GM12872 (cell line): ENCODE data around the gene USP6.

Experiments used
- CTCF ChIP-seq: IDR thresholded peaks from 3 replicates; pipeline ENCODE4 v1.5.1; 2011; ENCODE audit warnings: low read depth, mild to moderate bottlenecking, low read length, moderate library complexity; ENCODE audit not compliant: insufficient read depth

Gene USP6

GRCh38 chr17:5210614-5211252 lies 94.9 kb downstream of the USP6 start:
- TF ChIP-seq CTCF = no peak

GRCh38 chr17:5211458-5211857 lies 95.6 kb downstream of the USP6 start:
- no peak for TF ChIP-seq CTCF

- TF ChIP-seq CTCF = no peak
Measured at GRCh38 chr17:5219536-5219935, 103.7 kb downstream of the USP6 start.

- no peak for TF ChIP-seq CTCF
Measured at GRCh38 chr17:5220074-5220473, 104.2 kb downstream of the USP6 start.
